Measurements from ENCODE around the gene LYAR.
"Not testable (repeated sequence)": the region's sequence is repeated elsewhere in the genome, so short reads cannot be mapped to it uniquely, and the experiment has no call there.

The LYAR gene

DNA sequence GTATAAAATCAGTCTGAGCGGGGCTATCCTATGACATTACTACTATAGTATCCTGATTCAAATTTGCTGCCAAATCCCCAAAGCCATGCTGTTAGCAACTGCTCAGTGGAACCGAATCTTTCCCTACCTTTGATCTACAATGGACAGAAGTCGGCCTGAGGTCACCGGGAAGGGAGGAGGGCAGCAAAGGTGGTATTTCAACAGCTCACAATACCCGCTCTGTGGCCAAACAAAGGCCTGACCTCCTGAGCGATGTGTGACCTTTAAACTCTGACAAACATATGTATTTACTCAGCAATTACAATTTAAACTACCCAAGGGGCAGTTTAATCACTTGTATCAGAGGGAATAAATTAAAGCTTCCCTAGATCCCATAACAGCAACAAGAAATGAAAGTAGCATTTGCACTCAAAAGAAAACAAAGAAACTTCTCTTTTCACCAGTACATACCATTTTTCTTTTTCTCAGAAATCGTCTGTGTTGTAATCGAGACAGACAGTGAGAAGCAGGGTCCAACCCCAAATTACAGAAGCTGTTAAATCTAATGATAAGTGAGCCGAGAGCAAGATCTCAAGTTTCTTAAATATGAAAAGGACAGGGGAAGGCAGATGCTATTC lies 30.4 kb downstream of the LYAR start:
- no peak for DNase-seq (ENCODE audit: low read depth)

DNA sequence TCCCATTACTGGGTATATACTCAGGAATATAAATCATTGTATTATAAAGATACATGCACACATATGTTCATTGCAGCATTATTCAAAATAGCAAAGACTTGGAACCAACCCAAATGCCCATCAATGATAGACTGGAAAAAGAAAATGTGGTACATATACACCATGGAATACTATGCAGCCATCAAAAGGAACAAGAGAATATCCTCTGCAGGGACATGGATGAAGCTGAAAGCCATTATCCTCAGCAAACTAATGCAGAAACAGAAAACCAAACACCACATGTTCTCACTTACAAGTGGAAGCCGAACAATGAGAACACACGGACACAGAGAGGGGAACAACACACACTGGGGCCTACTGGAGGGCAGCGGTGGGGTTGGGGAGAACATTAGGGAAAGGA lies 32.2 kb downstream of the LYAR start:
- not testable (repeated sequence) for DNase-seq (ENCODE audit: low read depth)

DNA sequence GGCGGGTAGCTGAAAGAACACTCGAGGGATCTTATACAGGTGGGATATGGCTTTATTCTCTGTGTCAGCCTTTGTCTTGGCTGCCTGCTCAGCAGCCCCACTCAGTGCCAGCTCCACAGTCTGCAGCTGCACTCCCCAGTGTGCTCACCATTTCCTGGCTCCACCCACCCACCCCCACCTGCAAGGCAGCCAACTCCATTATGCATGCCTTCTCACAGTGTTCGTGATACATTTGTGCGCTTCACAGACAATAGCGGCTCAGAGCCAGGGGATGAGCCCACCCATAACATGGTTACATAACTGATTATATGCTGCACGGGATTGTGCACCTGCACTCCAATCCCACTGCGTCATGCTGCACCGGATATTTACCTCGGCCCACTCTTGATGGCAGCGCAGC lies 33.2 kb downstream of the LYAR start:
- no peak for DNase-seq (ENCODE audit: low read depth)

DNA sequence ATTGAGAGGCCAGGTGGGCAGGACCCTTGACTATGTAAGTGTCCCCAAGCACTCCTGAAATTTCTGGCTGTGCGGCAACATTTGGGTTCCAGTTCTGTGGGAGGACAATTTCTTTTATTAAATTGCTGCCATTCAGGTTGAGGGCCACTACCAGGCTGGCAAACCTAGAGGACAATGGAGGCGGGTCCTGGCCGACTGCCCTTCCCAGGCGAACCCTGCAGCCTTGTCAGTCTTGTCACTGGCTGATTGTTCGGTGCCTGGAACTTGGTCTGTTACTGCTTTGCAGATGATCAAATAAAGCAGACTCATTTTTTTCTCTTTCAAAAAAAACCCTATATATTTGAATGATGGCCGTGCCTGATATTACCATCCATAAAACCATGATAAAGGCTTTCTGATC lies 35.3 kb downstream of the LYAR start:
- no peak for DNase-seq (ENCODE audit: low read depth)

DNA sequence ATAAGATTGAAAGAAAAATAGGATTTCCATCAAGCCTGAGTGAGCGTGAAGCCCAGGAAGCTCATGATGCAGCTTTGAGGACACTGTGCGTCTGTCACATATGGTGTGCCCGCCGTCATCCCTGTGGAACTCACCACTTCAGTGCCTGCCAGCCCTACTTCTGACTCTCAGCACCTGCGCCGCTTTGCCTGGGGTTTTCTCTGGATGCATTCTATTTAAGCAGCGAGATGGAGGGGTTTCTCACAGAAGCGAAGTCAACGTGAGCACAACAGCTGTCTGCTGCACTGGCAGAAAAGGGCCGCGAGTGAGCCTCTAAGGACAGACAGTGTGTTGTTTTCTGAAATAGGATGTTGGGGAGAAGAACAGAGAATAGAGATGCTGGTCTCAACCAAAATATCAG lies 35.8 kb downstream of the LYAR start:
- no peak for DNase-seq (ENCODE audit: low read depth)

DNA sequence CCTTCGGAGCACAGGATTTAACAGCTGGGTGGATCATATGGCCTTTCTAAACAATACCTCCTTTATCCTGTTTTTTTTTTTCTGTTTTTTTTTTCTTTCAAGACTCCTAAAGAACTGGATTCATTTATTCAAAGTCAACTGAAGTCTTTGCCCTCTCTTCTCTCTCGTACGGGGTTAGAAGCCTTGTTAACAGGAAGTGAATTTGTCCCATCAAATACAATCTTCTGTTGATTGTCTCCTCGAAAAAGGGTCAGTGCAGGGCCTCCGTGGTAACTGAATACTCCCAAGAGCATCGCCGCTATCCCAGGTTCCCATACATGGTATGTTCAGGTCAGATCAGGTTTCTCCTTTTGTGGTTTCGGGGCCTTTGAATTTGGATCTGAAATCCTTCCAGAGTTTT lies 40.1 kb downstream of the LYAR start:
- no peak for DNase-seq (ENCODE audit: low read depth)

DNA sequence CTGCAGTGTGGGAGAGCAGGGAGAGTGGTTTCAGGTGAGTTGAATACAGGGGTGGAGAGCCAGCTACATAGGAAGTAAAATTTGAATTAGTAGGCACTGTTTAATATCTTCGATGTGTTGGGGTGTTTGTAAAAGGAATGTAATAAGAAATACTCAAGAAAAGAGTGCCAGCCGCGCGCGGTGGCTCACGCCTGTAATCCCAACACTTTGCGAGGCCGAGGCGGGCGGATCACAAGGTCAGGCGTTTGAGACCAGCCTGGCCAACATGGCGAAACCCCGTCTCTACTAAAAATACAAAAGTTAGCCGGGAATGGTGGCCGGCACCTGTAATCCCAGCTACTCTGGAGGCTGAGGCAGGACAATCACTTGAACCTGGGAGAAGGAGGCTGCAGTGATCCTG lies 40.6 kb downstream of the LYAR start:
- DNase-seq (ENCODE audit: low read depth), result not testable (repeated sequence)

DNA sequence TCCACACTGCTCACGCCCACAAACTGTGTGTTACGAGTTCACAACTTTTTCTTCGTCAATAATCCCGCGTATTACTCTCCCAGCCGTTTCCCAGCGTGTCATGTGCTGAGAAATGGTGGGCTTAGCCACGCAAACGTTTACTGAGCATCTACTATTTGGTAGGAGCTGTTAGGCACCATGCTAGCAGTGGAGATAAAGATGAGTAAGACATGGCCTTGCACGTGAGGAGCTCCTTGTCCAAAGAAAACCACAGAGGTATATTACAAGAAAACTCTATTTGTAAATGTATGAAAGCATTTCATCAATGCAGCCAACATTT lies 41.1 kb downstream of the LYAR start:
- no peak for DNase-seq (ENCODE audit: low read depth)

DNA sequence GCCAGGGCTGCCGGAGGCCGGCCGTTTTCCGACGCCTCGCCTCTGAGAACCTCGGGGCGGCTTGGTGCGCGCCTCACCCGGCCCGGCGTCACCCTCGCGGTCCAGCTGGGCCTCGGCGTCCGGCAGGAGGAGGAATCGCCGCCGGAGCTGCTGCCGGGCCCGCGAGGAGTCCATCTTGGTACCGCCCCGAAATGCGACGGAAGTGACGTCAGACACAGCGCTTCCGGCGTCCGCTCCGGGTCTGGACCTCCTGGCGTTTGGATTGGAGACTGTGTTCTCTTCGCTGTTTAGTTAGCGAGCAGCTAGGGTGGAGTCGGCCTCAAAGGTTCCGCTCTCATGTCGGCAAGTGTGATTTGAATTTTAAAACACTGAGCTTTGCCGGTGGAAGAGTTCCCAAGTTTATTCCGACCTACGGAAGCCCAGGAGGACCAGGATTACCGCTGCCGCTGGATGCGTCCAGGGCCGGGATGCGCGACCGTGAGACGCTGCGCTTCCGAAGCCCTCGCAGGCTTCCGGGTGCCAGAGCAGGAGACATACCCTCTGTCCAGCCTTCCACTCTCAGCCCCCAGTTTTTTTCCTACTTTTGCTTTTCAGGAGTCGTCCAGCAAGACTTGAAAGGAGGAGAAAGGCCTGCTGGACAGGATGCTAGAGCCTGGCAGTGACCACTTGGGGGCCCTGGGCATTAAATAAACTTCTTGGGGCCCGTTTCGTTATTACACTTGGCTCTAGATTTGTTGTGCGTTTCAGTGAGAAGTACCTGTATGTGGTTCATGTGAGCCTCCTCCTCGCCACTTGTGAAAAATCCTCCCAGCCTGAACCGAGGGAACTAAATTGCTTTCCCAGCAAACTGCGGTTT lies 41.7 kb downstream of the LYAR start, which contains the start of gene TMEM128:
Gene TMEM128 (minus strand): TSS at position 195 of the 856 bp plus-strand sequence. CDS start 21 bp downstream, at position 174.
- peak; percentile 85 for DNase-seq (ENCODE audit: low read depth)

DNA sequence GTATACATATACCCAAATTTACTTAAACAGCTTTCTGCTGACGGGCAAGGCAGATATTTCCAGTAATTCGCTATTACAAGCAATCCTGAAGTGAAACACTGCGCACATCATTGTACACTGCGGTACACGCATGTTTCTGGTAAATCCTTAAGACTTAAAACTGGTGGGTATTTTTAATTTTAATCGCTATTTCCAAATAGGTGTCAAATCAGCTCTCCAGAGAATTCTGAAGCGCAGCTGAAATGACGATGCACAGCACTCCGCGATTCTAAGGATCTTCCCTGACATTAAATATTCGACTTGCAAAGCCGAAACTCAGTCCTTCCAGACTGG lies 42.3 kb downstream of the LYAR start:
- DNase-seq (ENCODE audit: low read depth), result no peak

DNA sequence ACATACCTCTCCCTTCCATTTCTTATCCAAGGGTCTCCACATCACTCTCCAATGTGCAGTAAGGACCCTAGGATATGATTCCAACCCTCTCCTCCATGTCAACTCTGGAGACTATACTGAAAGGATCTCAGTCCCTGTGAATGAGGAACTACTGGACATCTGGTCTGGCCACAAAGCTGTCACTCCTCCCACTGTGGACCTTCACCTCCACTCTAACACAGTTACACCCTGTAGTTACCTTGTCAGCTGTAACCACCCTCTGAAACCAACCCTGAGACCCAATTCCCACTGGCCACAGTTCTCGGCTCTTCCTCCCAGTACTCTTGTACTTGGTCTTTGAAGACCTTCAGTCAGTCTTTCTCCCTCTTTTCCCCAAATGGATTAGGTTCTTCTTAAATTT lies 44.8 kb downstream of the LYAR start:
- DNase-seq (ENCODE audit: low read depth), result no peak

DNA sequence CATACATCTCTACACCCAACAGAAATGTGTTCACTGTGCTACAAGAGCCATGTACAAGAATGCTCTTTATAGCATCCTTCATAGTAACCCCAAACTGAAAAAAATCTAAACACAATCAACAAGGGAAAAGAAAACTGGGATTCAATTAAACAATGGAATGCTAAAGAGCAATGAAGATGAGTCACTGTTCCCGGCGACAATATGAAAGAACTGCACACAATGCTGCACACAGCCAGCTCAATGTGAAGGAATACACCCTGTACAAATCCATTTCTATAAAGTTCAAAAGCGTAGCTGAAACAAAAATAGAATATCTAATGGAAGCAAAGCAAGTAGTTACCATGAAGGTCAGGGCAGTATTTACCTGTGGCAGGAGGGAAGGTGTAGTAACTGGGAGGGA lies 50.4 kb downstream of the LYAR start:
- DNase-seq (ENCODE audit: low read depth), result not testable (repeated sequence)

DNA sequence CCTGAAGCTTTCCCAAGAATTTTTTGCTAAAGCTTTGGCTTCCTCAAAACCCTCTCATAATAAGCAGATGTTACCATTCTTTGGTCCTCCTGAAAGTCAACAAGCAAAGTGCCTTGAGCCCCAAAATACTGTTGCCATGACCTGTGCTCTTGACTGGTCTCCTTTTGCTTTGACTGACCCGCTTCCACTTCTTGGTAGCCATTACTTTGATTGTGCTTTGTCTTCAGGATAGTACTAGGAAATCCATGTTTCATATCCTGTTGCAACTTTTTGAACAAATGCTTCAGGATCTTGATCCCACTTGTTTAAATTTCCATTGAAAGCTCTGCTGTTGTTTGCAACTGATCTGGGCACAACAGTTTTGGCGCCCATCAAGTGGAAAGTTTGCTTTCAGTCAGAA lies 56.3 kb downstream of the LYAR start:
- no peak for DNase-seq (ENCODE audit: low read depth)

DNA sequence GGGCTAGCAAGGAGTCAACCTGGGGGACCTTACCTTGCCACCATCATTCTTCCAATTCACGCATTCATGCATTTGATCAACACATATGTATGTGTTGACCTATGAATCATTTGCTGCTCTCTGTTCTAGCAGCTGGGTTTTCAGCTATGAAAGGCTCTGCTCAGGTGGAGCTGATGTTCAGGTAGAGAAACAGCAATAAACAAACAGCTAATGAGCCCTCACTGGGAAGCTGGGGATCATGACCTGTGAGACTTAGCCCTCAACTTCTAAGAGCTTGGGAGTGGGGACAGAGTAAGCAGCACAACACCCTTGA lies 61.6 kb downstream of the LYAR start:
- no peak for DNase-seq (ENCODE audit: low read depth)

DNA sequence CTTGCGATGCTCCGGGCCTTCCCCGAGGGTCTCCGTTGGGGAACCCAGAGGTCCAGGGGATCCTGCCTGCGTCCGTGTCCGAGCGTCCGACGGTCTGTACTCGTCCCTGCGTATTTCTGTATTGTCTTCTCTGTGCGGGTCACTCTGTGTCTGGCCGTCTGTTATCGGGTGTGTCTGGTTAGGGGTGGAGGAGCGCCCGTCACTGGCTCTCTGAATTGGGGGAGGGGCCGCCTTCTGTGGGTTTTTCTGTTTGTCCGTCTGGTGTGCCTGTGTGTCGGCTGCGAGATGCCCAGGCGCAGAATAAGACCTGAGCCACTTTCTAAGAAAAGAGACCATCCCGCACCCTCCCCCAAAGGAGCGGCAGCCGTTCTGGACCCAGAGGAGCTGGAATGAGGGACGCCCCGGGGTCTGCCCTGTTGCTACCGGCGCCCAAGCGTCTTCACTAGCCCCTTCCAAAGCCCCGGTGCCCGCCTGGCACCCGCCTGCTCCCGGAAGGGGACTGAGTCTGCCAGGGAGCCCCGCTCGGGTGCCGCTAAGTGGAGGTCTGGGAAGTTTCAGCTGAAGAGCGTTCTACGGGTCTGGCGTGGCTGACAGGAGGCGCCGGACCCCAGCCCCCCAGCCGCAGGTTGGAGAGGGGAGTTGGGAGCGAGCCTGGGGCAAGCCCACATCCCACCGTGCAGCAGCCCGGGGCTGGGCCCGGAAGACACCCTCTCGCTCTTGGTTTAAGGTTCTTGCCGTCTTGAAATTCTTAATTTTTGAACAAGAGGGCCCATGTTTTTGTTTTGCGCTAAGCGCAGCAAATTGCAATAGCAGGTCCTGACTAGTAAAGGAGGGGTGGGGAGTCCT lies 62.2 kb downstream of the LYAR start:
- DNase-seq (ENCODE audit: low read depth), result no peak

DNA sequence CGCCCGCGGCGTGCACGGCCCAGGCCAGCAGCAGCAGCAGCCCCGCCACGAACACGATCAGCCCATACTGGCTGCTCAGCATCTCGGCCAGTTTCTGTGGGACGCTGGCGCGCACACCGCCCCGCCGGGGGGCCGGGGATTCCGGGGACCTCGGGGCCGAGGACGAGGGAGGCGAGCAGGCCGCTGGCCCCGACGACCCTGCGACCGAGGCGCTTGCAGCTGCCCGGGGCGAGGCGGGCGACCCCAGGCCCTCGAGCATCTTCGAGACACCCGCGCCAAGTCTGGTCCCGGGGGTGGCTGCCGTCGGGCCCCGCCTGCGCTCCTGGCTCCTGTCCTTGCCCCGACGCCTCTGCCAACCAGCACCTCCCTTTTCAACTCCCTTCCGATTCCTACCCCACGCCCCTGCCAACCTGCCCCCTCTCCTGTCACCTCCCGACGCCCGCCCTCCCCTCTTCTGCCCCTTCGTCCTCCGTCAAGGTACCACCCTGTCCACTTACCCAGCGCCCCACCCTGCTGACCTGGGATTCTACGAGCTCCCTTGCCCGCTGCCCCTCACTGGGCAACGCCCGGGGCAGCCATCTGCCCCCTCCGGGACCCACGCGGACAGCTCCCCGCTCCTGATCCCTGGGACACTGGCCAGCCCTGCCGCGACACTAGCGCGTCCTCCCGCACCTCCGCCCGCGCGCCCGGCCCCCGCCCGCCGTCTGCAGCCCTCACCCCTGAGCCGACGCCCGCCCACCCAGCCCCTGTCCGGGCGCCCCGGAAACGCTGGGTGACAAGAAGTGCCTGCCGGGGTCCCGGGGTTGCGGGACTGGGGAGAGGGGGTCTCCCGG lies 63.1 kb downstream of the LYAR start, which contains the start of gene OTOP1:
Gene OTOP1 (minus strand): TSS at position 324 of the 833 bp plus-strand sequence. CDS start 65 bp downstream, at position 259.
- no peak for DNase-seq (ENCODE audit: low read depth)

DNA sequence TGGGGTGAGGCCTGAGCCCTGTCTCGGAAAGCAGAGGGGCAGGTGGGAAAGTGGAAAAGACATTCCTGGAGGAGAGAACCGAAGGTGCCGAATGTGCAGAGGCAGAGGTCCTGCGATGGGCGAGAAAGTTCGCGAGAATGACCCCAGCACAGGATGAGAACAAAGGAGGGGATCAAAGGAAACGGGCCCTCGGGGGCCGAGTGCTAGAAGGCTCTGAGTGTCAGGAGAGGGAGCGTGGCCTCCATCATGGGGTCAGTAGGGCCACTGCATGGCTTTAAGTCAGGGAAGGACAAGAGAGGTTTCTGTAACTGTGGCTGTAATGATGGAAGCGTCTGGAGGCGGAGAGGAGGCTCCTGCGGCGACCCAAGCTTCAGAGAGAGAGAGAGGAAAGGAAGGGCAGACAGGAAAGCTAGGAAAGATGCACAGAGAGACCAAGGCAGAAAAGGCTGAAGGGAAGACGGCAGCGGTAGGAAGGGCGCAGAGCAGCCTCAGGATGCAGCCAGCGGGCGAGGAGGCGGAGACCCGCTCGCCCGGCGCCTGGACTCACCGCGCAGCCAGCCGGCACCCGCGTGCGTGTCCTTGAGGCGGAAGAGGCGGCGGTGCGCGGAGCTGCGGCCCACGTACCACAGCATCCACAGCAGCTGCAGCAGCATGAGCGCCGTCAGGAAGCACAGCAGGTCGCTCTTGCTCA lies 63.9 kb downstream of the LYAR start:
- DNase-seq (ENCODE audit: low read depth), result no peak
